Trophoblast cell (in vitro differentiated cells and primary cell): ENCODE results near the gene KIFBP.

ENCODE experiments used
- DNase-seq, 2 donors: peaks; one replicate each; pipeline ENCODE4 v3.0.0-alpha.2; 2016
- H2AFZ ChIP-seq: 2 replicates; pipeline ENCODE4 v1.6.1; 2013; ENCODE audit warnings: low read length, moderate library complexity, mild to moderate bottlenecking; ENCODE audit not compliant: insufficient read depth, poor library complexity
- H2AK5ac ChIP-seq: 2 replicates; pipeline ENCODE4 v1.6.1; 2013; ENCODE audit warnings: mild to moderate bottlenecking, low read length
- H2BK120ac ChIP-seq: 2 replicates; pipeline ENCODE4 v1.6.1; 2013; ENCODE audit warnings: low read length, mild to moderate bottlenecking, moderate library complexity; ENCODE audit not compliant: insufficient read depth, poor library complexity
- H2BK12ac ChIP-seq: 2 replicates; pipeline ENCODE4 v1.6.1; 2013; ENCODE audit warnings: mild to moderate bottlenecking, low read length, moderate library complexity
- H2BK5ac ChIP-seq: 2 replicates; pipeline ENCODE4 v1.6.1; 2013; ENCODE audit warnings: low read length, low read depth, moderate library complexity, mild to moderate bottlenecking; ENCODE audit not compliant: poor library complexity
- H3K14ac ChIP-seq: 2 replicates; pipeline ENCODE4 v1.6.1; 2013; ENCODE audit warnings: mild to moderate bottlenecking, low read length
- H3K18ac ChIP-seq: 2 replicates; pipeline ENCODE4 v1.6.1; 2013; ENCODE audit warnings: mild to moderate bottlenecking, low read length
- H3K23ac ChIP-seq: 2 replicates; pipeline ENCODE4 v1.6.1; 2013; ENCODE audit warnings: low read length
- H3K27ac ChIP-seq: 2 replicates; pipeline ENCODE4 v1.5.1; 2013; ENCODE audit warnings: low read depth, mild to moderate bottlenecking, inconsistent platforms, low read length, moderate library complexity
- H3K27me3 ChIP-seq: 2 replicates; pipeline ENCODE4 v1.6.1; 2013; ENCODE audit warnings: inconsistent platforms, mild to moderate bottlenecking, low read length, moderate library complexity; ENCODE audit not compliant: insufficient read depth
- H3K36me3 ChIP-seq, 2 experiments: 1 replicate in 1 of 2; 2 replicates in 1 of 2; pipeline ENCODE4 v1.6.1; 2013; ENCODE audit warnings: low read length in 2 of 2, mild to moderate bottlenecking in 2 of 2, moderate library complexity in 1 of 2; ENCODE audit not compliant: insufficient read depth in 2 of 2, control insufficient read depth in 1 of 2
- H3K4ac ChIP-seq: 2 replicates; pipeline ENCODE4 v1.6.1; 2013; ENCODE audit warnings: low read depth, mild to moderate bottlenecking, low read length, moderate library complexity
- H3K4me1 ChIP-seq, 2 experiments: 1 replicate in 1 of 2; 2 replicates in 1 of 2; pipeline ENCODE4 v1.6.1; 2013; ENCODE audit warnings: low read length in 2 of 2, mild to moderate bottlenecking in 2 of 2, moderate library complexity in 1 of 2; ENCODE audit not compliant: insufficient read depth in 2 of 2, control insufficient read depth in 1 of 2
- H3K4me2 ChIP-seq: 2 replicates; pipeline ENCODE4 v1.6.1; 2013; ENCODE audit warnings: inconsistent platforms, mild to moderate bottlenecking, low read length, moderate library complexity
- H3K4me3 ChIP-seq: 2 replicates; pipeline ENCODE4 v1.5.1; 2013; ENCODE audit warnings: mild to moderate bottlenecking, low read depth, low read length, inconsistent platforms
- H3K79me1 ChIP-seq: one replicate; pipeline ENCODE4 v1.6.1; 2013; ENCODE audit warnings: low read length
- H3K79me2 ChIP-seq: 2 replicates; pipeline ENCODE4 v1.6.1; 2013; ENCODE audit warnings: low read length, mild to moderate bottlenecking; ENCODE audit not compliant: control insufficient read depth, insufficient read depth, poor library complexity
- H3K9ac ChIP-seq: 2 replicates; pipeline ENCODE4 v1.6.1; 2013; ENCODE audit warnings: mild to moderate bottlenecking, low read length
- H3K9me3 ChIP-seq: 2 replicates; pipeline ENCODE4 v1.6.1; 2013; ENCODE audit warnings: low read depth, mild to moderate bottlenecking, control low read depth, inconsistent platforms, low read length; ENCODE audit not compliant: insufficient read depth
- H4K12ac ChIP-seq: 2 replicates; pipeline ENCODE4 v1.6.1; 2013; ENCODE audit warnings: low read depth, mild to moderate bottlenecking, low read length, moderate library complexity
- H4K8ac ChIP-seq: 2 replicates; pipeline ENCODE4 v1.6.1; 2013; ENCODE audit warnings: low read depth, mild to moderate bottlenecking, low read length, moderate library complexity
- H4K91ac ChIP-seq: one replicate; pipeline ENCODE4 v1.6.1; 2013; ENCODE audit warnings: low read depth, mild to moderate bottlenecking, low read length, moderate library complexity
- WGBS: extraction: QIAGEN DNeasy Blood & Tissue Kit; methylation state at CpG from one replicate; pipeline ENCODE4 v1.1.7; 2013; ENCODE audit warnings: missing lambda C conversion rate; ENCODE audit not compliant: insufficient read length, insufficient coverage; ENCODE audit errors: extremely low coverage; 5-methylcytosine and 5-hydroxymethylcytosine counted together

The KIFBP gene

DNA sequence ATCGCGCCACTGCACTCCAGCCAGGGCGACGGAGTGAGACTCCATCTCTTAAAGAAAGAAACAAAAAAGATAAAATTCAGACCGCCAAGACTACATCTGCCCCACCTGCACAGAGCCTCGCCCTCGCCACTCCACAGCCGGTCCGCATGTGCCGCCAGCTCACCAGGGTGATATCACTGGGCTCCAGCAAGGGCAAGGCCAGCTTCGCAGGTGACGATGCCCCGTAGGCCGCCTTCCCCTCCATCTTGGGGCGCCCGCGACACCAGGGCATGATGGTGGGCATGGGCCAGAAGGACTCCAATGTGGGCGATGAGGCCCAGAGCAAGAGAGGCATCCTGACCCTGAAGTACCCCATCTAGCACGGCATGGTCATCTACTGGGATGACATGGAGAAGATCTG lies 34.0 kb downstream of the KIFBP start:
- H4K91ac ChIP-seq = no peak overlapping the region
- H2BK5ac ChIP-seq = no peak overlapping the region
- H2AFZ ChIP-seq = no peak overlapping the region
- H2BK120ac ChIP-seq = no peak overlapping the region
- H4K8ac ChIP-seq = no peak overlapping the region
- H3K23ac ChIP-seq = no peak overlapping the region
- H4K12ac ChIP-seq = no peak overlapping the region
- H3K4me1 ChIP-seq = no peaks in the 10 kb centered on the region
- H3K9ac ChIP-seq = no peak overlapping the region
- H2BK12ac ChIP-seq = no peak overlapping the region
- H3K4ac ChIP-seq = no peak overlapping the region
- no peaks in the 10 kb centered on the region for H3K79me2 ChIP-seq
- no peaks in the 10 kb centered on the region for H3K79me1 ChIP-seq
- DNase-seq = no peak
- no peak overlapping the region for H3K27ac ChIP-seq
- no CpG with 5 or more reads among the region's 19 CpGs for WGBS
- no peak overlapping the region for H2AK5ac ChIP-seq
- H3K4me3 ChIP-seq = no peak overlapping the region
- no peaks in the 10 kb centered on the region for H3K36me3 ChIP-seq
- no peaks in the 10 kb centered on the region for H3K27me3 ChIP-seq
- no peak overlapping the region for H3K4me2 ChIP-seq
- no peak overlapping the region for H3K18ac ChIP-seq
- H3K9me3 ChIP-seq = peaks cover 3% of the 10 kb centered on the region
- no peak overlapping the region for H3K14ac ChIP-seq

DNA sequence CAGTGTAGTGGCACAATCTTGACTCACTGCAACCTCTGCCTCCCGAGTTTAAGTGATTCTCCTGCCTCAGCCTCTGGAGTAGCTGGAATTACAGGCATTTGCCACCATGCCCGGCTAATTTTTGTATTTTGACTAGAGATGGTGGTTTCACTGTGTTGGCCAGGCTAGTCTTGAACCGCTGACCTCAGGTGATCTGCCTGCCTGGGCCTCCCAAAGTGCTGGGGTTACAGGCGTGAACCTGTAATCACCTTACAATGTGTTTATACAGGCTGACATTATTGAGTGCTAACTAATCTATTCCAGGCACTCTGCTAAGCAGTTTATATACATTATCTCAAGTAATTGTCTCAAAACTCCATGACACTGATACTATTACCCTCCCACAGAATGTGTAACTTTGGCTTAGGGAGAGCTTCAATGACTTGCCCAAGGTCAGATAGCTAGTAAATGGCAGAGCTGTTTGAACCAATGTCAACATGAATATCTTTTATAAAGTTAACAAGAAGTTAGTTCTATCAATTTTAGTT lies 36.8 kb downstream of the KIFBP start:
- H3K79me1 ChIP-seq = no peaks in the 10 kb centered on the region
- no peak overlapping the region for H4K12ac ChIP-seq
- no peaks in the 10 kb centered on the region for H3K79me2 ChIP-seq
- H3K9me3 ChIP-seq = peaks cover 5% of the 10 kb centered on the region
- H3K4me2 ChIP-seq = no peak overlapping the region
- WGBS = no CpG with 5 or more reads among the region's 4 CpGs
- no peaks in the 10 kb centered on the region for H3K27me3 ChIP-seq
- no peak overlapping the region for H2AK5ac ChIP-seq
- no peak overlapping the region for H3K27ac ChIP-seq
- no peak overlapping the region for H2BK120ac ChIP-seq
- no peak overlapping the region for H4K91ac ChIP-seq
- H3K9ac ChIP-seq = no peak overlapping the region
- no peak overlapping the region for H3K4ac ChIP-seq
- no peaks in the 10 kb centered on the region for H3K4me1 ChIP-seq
- DNase-seq = no peak
- no peak overlapping the region for H3K18ac ChIP-seq
- H2BK5ac ChIP-seq = no peak overlapping the region
- H3K4me3 ChIP-seq = no peak overlapping the region
- H3K36me3 ChIP-seq = no peaks in the 10 kb centered on the region
- H3K23ac ChIP-seq = no peak overlapping the region
- no peak overlapping the region for H3K14ac ChIP-seq
- H2BK12ac ChIP-seq = no peak overlapping the region
- H2AFZ ChIP-seq = no peak overlapping the region
- no peak overlapping the region for H4K8ac ChIP-seq

- H3K4me1 ChIP-seq = no peaks in the 10 kb centered on the region
- H3K14ac ChIP-seq = no peak overlapping the region
- no peak overlapping the region for H3K27ac ChIP-seq
- no peak overlapping the region for H3K4ac ChIP-seq
- H2BK5ac ChIP-seq = no peak overlapping the region
- H3K36me3 ChIP-seq = no peaks in the 10 kb centered on the region
- no peak overlapping the region for H4K91ac ChIP-seq
- no peaks in the 10 kb centered on the region for H3K27me3 ChIP-seq
- no peak overlapping the region for H2AFZ ChIP-seq
- no peak overlapping the region for H3K4me3 ChIP-seq
- H4K12ac ChIP-seq = no peak overlapping the region
- WGBS = no CpG with 5 or more reads among the region's 4 CpGs
- no peaks in the 10 kb centered on the region for H3K79me1 ChIP-seq
- DNase-seq = no peak
- no peaks in the 10 kb centered on the region for H3K79me2 ChIP-seq
- no peak overlapping the region for H3K23ac ChIP-seq
- H2BK12ac ChIP-seq = no peak overlapping the region
- H3K18ac ChIP-seq = no peak overlapping the region
- H3K9ac ChIP-seq = no peak overlapping the region
- no peak overlapping the region for H2AK5ac ChIP-seq
- H3K4me2 ChIP-seq = no peak overlapping the region
- H4K8ac ChIP-seq = no peak overlapping the region
- H2BK120ac ChIP-seq = no peak overlapping the region
- H3K9me3 ChIP-seq = peaks cover 1% of the 10 kb centered on the region
Measured at GRCh38 chr10:69033256-69033655, 44.7 kb downstream of the KIFBP start.

DNA sequence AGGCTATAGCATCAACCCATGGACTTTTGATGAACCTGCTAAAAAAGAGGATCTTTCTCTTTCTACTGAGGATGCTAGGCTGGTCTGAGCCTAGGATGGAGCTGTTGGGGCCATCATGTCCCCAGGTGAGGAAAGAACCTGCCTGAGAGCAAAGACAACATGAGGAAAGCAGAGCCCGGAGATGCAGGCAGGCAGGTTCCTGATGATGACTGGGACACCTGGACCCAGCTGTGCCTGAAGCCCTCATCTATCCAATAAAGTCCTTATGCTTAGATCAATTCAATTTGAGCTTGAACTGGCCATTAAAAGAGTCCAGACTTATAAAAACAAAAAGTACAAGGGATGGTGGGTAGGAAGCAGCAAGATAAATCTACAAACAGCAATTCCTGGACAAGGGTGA lies 48.9 kb downstream of the KIFBP start:
- Histone ChIP-seq H3K79me2 (no peaks in the 10 kb centered on the region), H4K8ac (no peak overlapping the region), H3K36me3 (no peaks in the 10 kb centered on the region), H3K9me3 (peaks cover 1% of the 10 kb centered on the region), H3K27ac (no peak overlapping the region), H4K91ac (no peak overlapping the region), H2AK5ac (no peak overlapping the region), H3K4ac (no peak overlapping the region), H3K9ac (no peak overlapping the region), H2BK120ac (no peak overlapping the region), H3K23ac (no peak overlapping the region), H2BK5ac (no peak overlapping the region), H3K4me2 (no peak overlapping the region), H3K79me1 (no peaks in the 10 kb centered on the region), H3K4me1 (no peaks in the 10 kb centered on the region), H3K18ac (no peak overlapping the region), H4K12ac (no peak overlapping the region), H3K4me3 (no peak overlapping the region), H2AFZ (no peak overlapping the region), H3K27me3 (no peaks in the 10 kb centered on the region), H2BK12ac (no peak overlapping the region), H3K14ac (no peak overlapping the region)
- DNase-seq = no peak
- WGBS = no CpG with 5 or more reads among the region's 1 CpG
